NCI-H1436 (cell line): Measurements from ENCODE around the gene ASB2.

Source experiments
- DNase-seq: peaks from one replicate; lab custom pipeline; 2025; lab: John Stamatoyannopoulos, UW

The ASB2 gene

GRCh38 chr14:93946541-93947090 lies 29.8 kb downstream of the ASB2 start:
- no peak for DNase-seq

GRCh38 chr14:93946104-93946503 lies 30.3 kb downstream of the ASB2 start:
- DNase-seq = no peak

GRCh38 chr14:93945070-93945399 lies 31.3 kb downstream of the ASB2 start:
- no peak for DNase-seq

GRCh38 chr14:93944348-93945069 lies 31.9 kb downstream of the ASB2 start:
- DNase-seq = no peak

GRCh38 chr14:93943930-93944329 lies 32.4 kb downstream of the ASB2 start:
- DNase-seq = no peak

- DNase-seq = no peak
Measured at GRCh38 chr14:93943052-93943451, 33.3 kb downstream of the ASB2 start.

GRCh38 chr14:93941293-93941910 lies 35.0 kb downstream of the ASB2 start:
- no peak for DNase-seq

- DNase-seq = no peak
Measured at GRCh38 chr14:93940437-93940836, 35.9 kb downstream of the ASB2 start.

GRCh38 chr14:93939304-93940229 lies 36.8 kb downstream of the ASB2 start:
- peak; percentile 50 for DNase-seq

- DNase-seq = no peak
Measured at GRCh38 chr14:93938751-93939303, 37.5 kb downstream of the ASB2 start.

- DNase-seq = no peak
Measured at GRCh38 chr14:93937519-93937918, 38.9 kb downstream of the ASB2 start.

- no peak for DNase-seq
Measured at GRCh38 chr14:93936926-93937325, 39.4 kb downstream of the ASB2 start.

- DNase-seq = peak; percentile 6
Measured at GRCh38 chr14:93936245-93936644, 40.1 kb downstream of the ASB2 start.

- DNase-seq = no peak
Measured at GRCh38 chr14:93935213-93935612, 41.2 kb downstream of the ASB2 start.

GRCh38 chr14:93932642-93933041 lies 43.7 kb downstream of the ASB2 start:
- DNase-seq = no peak

GRCh38 chr14:93930989-93931307 lies 45.4 kb downstream of the ASB2 start:
- no peak for DNase-seq

- DNase-seq = no peak
Measured at GRCh38 chr14:93930296-93930988, 45.9 kb downstream of the ASB2 start.

GRCh38 chr14:93929657-93930056 lies 46.7 kb downstream of the ASB2 start:
- DNase-seq = no peak

GRCh38 chr14:93929048-93929535 lies 47.3 kb downstream of the ASB2 start:
- DNase-seq = no peak

- no peak for DNase-seq
Measured at GRCh38 chr14:93928184-93929047, 48.0 kb downstream of the ASB2 start.

GRCh38 chr14:93927800-93928145 lies 48.6 kb downstream of the ASB2 start:
- no peak for DNase-seq
